ENCODE measurements around the gene CTSD.

CTSD gene

DNA sequence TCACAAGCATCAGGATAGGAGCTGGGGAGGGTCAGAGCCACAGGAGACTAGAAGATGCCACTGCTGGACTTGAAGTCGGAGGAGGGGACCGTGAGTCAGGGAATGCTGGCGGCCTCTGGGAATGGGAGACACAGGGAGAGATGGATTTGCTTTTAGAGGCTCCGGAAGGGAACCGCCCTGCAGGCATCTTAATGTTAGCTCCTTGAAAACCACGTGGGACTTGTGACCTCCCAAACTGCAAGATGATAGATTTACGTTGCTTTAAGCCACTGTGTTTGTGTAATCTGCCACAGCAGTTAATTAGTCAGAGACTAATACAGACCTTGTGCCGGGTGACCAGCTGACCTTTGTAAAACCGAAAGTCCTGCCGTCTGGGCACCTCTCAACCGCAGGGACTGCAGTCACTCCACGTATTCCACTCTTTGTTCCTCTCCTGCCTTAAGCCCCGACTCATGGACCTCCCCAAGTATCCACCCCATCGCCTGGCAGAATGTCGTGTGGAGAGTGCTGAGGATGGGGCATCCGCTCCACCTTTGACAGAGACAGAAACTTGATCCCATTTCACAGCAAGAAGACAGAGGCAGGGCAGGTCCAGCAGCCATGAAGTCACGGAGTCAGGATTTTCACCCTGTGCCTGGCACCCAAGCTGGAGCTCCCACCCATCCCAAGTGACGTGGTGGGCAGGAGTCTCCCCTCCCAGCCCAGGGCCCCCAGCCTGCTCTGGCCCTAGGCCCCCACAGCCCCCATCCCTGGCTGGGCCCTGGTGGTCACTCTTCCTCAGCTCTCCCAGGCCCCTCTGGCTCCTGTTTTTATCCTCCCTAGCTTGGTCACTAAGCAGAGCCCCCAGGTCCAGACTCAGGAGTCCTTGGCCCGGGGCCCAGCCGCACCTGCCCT is 19.4 kb upstream of the CTSD start:
- Histone ChIP-seq H3K27me3 (ENCODE audit: insufficient read depth, low read length, poor library complexity, severe bottlenecking) (no peaks in the 10 kb centered on the region), H3K4me2 (ENCODE audit: low read depth, low read length, poor library complexity, severe bottlenecking) (no peak overlapping the region), H3K36me3 (ENCODE audit: insufficient read depth, low read length) (no peaks in the 10 kb centered on the region), H3K9ac (ENCODE audit: low read depth, low read length, poor library complexity, severe bottlenecking) (no peak overlapping the region), H3K9me2 (replicated peaks; ENCODE audit: low read depth, low read length) (no peaks in the 10 kb centered on the region), H2AFZ (ENCODE audit: low read length) (no peak overlapping the region), H3F3A (ENCODE audit: low read depth) (no peaks in the 10 kb centered on the region), H3K79me2 (ENCODE audit: insufficient read depth, low read length) (no peaks in the 10 kb centered on the region), H3K9me3 (ENCODE audit: insufficient read depth, low read depth, low read length) (no peaks in the 10 kb centered on the region), H4K20me1 (ENCODE audit: insufficient read depth, low read length, poor library complexity, severe bottlenecking) (no peaks in the 10 kb centered on the region), H3K4me1 (ENCODE audit: insufficient read depth, low read length, poor library complexity, severe bottlenecking) (peaks cover 21% of the 10 kb centered on the region), H3K4me3 (ENCODE audit: low read length, poor library complexity, severe bottlenecking) (no peak overlapping the region)
- TF ChIP-seq, protein P1, sequence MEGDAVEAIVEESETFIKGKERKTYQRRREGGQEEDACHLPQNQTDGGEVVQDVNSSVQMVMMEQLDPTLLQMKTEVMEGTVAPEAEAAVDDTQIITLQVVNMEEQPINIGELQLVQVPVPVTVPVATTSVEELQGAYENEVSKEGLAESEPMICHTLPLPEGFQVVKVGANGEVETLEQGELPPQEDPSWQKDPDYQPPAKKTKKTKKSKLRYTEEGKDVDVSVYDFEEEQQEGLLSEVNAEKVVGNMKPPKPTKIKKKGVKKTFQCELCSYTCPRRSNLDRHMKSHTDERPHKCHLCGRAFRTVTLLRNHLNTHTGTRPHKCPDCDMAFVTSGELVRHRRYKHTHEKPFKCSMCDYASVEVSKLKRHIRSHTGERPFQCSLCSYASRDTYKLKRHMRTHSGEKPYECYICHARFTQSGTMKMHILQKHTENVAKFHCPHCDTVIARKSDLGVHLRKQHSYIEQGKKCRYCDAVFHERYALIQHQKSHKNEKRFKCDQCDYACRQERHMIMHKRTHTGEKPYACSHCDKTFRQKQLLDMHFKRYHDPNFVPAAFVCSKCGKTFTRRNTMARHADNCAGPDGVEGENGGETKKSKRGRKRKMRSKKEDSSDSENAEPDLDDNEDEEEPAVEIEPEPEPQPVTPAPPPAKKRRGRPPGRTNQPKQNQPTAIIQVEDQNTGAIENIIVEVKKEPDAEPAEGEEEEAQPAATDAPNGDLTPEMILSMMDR (conservative IDR thresholded peaks at IDR 0.05; ENCODE audit: low read length), result no peak
- no peak for TF ChIP-seq EZH2phosphoT487 (IDR thresholded peaks at IDR 0.05; ENCODE audit: borderline replicate concordance)

- Histone ChIP-seq H3K4me2 (ENCODE audit: low read depth, low read length, poor library complexity, severe bottlenecking) (no peak overlapping the region), H3K9me3 (ENCODE audit: insufficient read depth, low read depth, low read length) (no peaks in the 10 kb centered on the region), H2AFZ (ENCODE audit: low read length) (no peak overlapping the region), H3K79me2 (ENCODE audit: insufficient read depth, low read length) (no peaks in the 10 kb centered on the region), H3K36me3 (ENCODE audit: insufficient read depth, low read length) (no peaks in the 10 kb centered on the region), H3K9me2 (replicated peaks; ENCODE audit: low read depth, low read length) (no peaks in the 10 kb centered on the region), H3K4me3 (ENCODE audit: low read length, poor library complexity, severe bottlenecking) (no peak overlapping the region), H4K20me1 (ENCODE audit: insufficient read depth, low read length, poor library complexity, severe bottlenecking) (no peaks in the 10 kb centered on the region), H3K27me3 (ENCODE audit: insufficient read depth, low read length, poor library complexity, severe bottlenecking) (no peaks in the 10 kb centered on the region), H3F3A (ENCODE audit: low read depth) (no peaks in the 10 kb centered on the region), H3K9ac (ENCODE audit: low read depth, low read length, poor library complexity, severe bottlenecking) (peak overlapping the region; percentile 32), H3K4me1 (ENCODE audit: insufficient read depth, low read length, poor library complexity, severe bottlenecking) (peaks cover 21% of the 10 kb centered on the region)
- TF ChIP-seq, protein P1 (conservative IDR thresholded peaks at IDR 0.05; ENCODE audit: low read length), result no peak
- no peak for TF ChIP-seq EZH2phosphoT487 (IDR thresholded peaks at IDR 0.05; ENCODE audit: borderline replicate concordance)
These were observed 18.4 kb upstream of the CTSD start for GRCh38 chr11:1782031-1782590.

DNA sequence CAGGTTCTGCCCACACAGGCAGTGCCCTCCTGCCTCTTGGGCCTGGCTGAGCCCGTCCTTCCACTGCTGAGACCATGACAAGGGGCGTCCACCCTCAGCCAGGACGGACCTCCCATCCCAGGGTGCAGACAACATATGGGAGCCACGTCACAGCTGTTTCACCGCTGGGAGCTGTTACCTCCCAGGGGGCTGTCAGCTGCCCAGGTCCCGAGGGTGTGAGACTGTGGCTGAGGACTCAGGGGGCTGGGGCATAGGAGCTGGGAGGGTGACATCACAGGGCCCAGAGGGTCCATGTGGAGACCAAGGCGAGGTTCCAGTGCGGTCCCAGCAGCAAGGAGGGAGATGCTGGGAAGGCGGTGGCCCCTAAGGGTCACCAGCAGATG is 17.9 kb upstream of the CTSD start:
- H3K79me2 ChIP-seq (ENCODE audit: insufficient read depth, low read length), result no peaks in the 10 kb centered on the region
- no peaks in the 10 kb centered on the region for H3F3A ChIP-seq (ENCODE audit: low read depth)
- H2AFZ ChIP-seq (ENCODE audit: low read length), result no peak overlapping the region
- H3K36me3 ChIP-seq (ENCODE audit: insufficient read depth, low read length), result no peaks in the 10 kb centered on the region
- no peaks in the 10 kb centered on the region for H4K20me1 ChIP-seq (ENCODE audit: insufficient read depth, low read length, poor library complexity, severe bottlenecking)
- H3K9ac ChIP-seq (ENCODE audit: low read depth, low read length, poor library complexity, severe bottlenecking), result peak overlapping the region; percentile 32
- peak overlapping the region; percentile 1 for H3K4me2 ChIP-seq (ENCODE audit: low read depth, low read length, poor library complexity, severe bottlenecking)
- no peaks in the 10 kb centered on the region for H3K27me3 ChIP-seq (ENCODE audit: insufficient read depth, low read length, poor library complexity, severe bottlenecking)
- peaks cover 21% of the 10 kb centered on the region for H3K4me1 ChIP-seq (ENCODE audit: insufficient read depth, low read length, poor library complexity, severe bottlenecking)
- H3K9me2 ChIP-seq (replicated peaks; ENCODE audit: low read depth, low read length), result no peaks in the 10 kb centered on the region
- H3K4me3 ChIP-seq (ENCODE audit: low read length, poor library complexity, severe bottlenecking), result no peak overlapping the region
- no peaks in the 10 kb centered on the region for H3K9me3 ChIP-seq (ENCODE audit: insufficient read depth, low read depth, low read length)
- TF ChIP-seq, protein P1 (conservative IDR thresholded peaks at IDR 0.05; ENCODE audit: low read length), result no peak
- no peak for TF ChIP-seq EZH2phosphoT487 (IDR thresholded peaks at IDR 0.05; ENCODE audit: borderline replicate concordance)

Data from Loucy (cell line).